Colon (tissue), 2 donors: ENCODE measurements around the gene WDR48.

Source experiments
- FAIRE-seq: peaks from 2 replicates; lab custom pipeline; 2012; peaks lifted over from hg19 to GRCh38; lab: Jason Lieb, UNC
- donor health status: control.
- donor health status: control.

Gene WDR48

GRCh38 chr3:39064646-39065045 lies 12.8 kb downstream of the WDR48 start:
- FAIRE-seq, result no peak

GRCh38 chr3:39065197-39065596 lies 13.4 kb downstream of the WDR48 start:
- no peak for FAIRE-seq

DNA sequence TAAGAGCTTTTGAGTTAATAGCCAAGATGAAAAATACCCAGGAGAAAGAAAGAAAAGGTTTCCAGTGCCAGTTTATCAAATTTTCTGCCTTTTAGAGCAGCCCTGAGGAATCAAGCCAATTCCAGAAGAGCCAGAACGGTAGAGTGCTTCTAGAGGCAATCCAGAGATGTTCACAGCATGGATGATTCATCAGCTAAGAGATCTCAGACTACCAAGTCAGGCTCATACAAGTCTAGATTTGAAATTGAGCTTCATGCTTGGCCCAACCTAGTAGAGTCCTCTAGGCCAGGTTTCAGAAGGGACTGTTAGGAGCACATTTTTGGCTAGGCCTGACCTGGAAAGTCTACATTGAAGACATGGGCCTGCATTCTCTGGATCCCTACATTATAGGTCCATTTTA lies 15.5 kb downstream of the WDR48 start:
- no peak for FAIRE-seq

GRCh38 chr3:39068556-39068955 lies 16.7 kb downstream of the WDR48 start:
- FAIRE-seq, result no peak

DNA sequence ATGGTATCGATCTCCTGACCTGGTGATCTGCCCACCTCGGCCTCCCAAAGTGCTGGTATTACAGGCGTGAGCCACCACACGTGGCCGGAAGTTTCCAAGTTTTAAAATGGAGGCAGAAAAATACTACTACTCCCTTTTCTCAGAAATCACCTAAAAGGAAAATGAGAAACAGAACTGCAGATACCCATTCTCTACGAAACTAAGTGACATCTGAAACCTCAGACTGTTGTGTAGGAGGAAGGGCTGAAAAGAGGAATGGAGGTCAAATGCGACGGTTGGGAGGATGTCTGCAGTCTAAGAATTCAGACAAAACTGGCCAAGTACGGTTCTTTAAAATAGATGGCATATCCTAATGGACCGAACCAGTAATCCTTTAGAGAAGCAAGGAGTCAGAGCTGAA lies 24.1 kb downstream of the WDR48 start:
- no peak for FAIRE-seq

- FAIRE-seq, result no peak
These were observed 27.7 kb downstream of the WDR48 start for GRCh38 chr3:39079530-39079929.

DNA sequence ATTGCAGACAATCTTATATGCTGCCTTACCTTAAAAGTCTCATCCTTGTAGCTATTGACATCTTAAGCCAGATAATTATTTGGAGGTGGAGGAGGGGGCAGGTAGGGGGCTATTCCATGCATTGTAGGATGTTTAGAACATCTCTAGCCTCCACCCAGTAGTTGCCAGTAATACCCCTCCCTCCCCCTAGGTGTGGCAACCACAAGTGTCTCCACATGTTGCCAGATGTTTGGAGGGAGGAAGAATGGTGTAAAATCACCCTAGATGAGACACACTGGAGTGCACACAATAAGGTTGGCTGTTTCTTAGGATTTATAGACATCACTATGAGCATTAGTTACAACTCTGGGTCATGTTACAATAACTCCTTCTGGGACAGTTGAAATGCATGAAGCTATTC lies 28.2 kb downstream of the WDR48 start:
- FAIRE-seq, result no peak

DNA sequence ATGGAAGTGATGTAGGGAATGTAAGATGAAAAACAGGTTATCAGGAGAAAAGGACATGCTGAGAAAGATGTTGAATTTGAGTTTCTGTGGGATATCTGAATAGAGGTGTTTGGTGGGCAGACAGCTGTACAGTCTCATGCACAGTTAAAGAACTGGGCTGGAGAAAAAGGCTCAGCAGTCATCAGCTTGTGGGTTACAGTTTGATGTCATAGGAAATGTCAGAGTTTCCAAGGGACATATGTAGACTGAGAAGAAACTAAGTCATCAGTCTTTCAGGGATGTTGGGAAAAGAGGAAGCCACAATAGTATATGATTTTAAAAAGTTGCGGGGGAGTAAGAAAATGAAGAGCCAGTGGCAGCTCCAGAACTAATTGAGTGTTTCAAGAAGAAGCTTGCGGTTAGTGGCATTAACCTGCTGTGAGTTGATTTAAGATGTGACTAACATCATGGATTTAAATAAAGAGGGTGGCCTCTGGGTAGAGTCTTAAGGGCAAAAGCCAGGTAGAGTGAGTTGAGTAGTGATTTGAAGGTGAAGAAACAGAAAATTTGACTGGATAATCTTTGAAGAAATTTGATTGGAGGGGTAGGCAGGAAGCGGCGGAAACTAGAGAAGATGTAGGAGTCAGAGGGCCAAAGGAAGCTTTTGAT lies 31.0 kb downstream of the WDR48 start:
- FAIRE-seq, result no peak

GRCh38 chr3:39086144-39086543 lies 34.3 kb downstream of the WDR48 start:
- no peak for FAIRE-seq

DNA sequence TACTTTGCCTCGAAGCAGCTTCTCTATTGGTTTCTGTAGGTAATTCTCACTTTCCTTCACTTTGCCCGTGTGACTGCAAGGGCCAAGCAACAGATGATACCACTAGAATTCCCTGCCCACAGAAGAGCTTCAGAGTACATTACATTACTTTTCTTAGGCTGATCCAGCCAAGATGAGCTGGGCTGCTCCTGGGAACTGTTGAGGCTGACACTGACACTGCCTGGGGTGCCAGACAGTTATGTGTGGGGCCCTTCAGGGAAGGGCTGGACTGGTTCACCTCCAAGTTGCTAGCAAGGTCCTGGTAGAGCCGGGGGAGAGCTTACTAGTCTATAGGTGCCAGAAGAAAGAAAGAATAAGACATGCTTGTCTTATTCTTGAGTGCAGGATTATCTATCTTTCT lies 36.6 kb downstream of the WDR48 start:
- no peak for FAIRE-seq

DNA sequence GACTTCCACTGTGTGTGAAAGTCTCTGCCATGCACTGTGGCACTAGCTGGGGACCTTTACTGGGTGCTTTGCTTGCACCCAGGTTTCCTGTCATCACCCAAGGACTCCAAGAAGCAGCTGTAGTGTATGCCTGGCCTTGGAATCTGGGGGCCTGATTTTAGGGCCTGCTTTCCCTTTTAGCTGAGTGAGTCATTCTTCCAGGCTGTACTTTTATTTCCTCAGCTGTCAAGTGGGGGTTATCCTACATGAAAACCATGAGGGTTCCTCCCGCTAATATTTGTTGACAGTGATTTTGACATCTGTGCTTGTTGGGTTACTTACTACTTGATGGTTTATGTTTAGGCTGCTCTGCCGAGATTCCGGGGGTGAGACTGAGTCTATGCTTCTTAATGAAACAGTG lies 37.1 kb downstream of the WDR48 start:
- FAIRE-seq, result no peak

DNA sequence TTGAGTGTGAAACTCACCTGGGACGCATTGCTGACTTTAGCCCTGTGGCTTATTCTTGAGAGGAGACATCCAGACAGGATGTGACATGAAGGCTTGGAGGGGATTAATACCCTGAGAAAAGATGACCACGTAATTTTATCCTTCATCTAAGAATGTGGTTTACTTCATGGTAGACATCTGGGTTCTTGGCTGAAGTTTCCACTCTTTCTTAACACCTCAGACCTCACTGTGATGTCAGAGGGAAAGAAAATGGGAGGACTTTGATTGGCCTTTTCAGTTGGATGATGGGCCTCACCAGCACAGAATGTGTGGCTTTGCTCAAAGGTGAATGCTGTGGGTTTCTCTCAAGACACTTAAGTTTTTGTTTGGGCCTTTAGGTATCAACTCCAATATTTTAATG lies 39.1 kb downstream of the WDR48 start:
- FAIRE-seq, result no peak

GRCh38 chr3:39094851-39095677 lies 43.2 kb downstream of the WDR48 start:
- FAIRE-seq, result no peak

GRCh38 chr3:39095778-39096177 lies 44.0 kb downstream of the WDR48 start:
- no peak for FAIRE-seq

GRCh38 chr3:39096775-39097174 lies 45.0 kb downstream of the WDR48 start:
- FAIRE-seq, result no peak

GRCh38 chr3:39097716-39098472 lies 46.1 kb downstream of the WDR48 start:
- FAIRE-seq, result no peak

DNA sequence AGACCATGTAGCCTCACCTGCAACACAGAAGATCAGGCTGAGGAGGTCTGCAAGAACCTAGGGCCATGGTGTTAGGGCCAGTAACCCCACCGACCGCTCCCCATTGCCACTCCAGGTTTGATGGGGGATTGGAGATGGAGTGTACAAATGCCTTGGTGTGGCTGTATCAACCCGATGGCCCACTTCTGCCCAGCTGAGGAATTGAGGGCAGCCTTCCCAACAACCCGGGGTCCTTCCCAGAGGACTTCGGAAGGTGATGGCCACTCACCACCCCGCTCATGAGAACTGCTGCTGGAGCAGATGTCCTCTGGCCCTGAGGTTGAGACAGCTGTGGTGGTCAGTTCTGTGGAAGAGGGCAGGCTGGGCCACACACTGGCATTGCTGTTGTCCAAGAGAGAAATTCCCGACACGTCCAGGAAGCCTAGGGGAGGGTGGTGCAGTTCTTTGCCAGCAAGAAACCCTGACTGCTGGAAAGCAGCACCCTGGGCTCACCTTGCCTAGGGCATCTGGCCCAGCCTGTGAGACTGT lies 46.7 kb downstream of the WDR48 start:
- no peak for FAIRE-seq

- no peak for FAIRE-seq
These were observed 47.4 kb downstream of the WDR48 start for GRCh38 chr3:39099242-39099641.

- FAIRE-seq, result no peak
These were observed 48.1 kb downstream of the WDR48 start for GRCh38 chr3:39099738-39100499.

- FAIRE-seq, result no peak
These were observed 48.7 kb downstream of the WDR48 start for GRCh38 chr3:39100500-39100886.

DNA sequence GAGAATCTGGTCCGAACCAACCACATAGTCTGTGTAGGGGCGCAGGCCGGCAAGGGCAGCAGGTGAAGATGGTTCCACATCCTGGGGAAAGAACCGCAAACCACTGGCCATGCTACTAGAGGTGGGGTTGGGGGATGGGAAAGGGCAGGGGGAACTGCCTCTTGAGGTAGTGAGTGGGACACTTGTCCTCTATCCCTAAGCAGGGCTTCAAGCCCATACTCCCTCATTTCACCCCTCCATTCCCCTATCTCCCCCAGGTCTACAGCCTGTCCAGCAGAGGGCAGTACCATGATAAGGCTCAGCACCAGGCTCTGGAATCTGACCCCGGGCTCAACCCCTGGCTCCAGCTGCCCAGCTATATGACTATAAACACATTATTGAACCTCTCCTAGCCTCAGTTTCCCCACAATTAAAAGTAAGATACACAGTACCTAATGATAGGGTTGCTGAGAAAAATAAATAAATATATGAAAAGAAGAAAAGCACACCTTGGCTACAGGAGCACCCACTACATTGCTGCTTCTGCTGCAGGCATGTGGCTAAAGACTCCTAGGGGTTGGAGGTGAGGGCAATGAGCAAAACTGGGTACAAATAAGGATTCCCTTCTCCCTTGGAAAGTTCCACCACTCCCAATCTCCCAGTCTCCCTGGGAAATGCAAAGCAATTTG lies 49.3 kb downstream of the WDR48 start:
- FAIRE-seq, result no peak
